Measurements from ENCODE around the gene PRM3.
A peak's percentile ranks its signal among the peaks of the same experiment; 100 is the strongest.
"Not testable (repeated sequence)": the region's sequence is repeated elsewhere in the genome, so short reads cannot be mapped to it uniquely, and the experiment has no call there.

The PRM3 gene

GRCh38 chr16:11303405-11304138 is 30.1 kb upstream of the PRM3 start:
- DNase-seq = no peak

GRCh38 chr16:11302977-11303376 is 29.5 kb upstream of the PRM3 start:
- no peak for DNase-seq

- DNase-seq = no peak
These were observed 28.4 kb upstream of the PRM3 start for GRCh38 chr16:11301645-11302501.

GRCh38 chr16:11300560-11300892 is 27.1 kb upstream of the PRM3 start:
- no peak for DNase-seq

- DNase-seq = no peak
These were observed 26.6 kb upstream of the PRM3 start for GRCh38 chr16:11299865-11300559.

GRCh38 chr16:11298950-11299547 is 25.6 kb upstream of the PRM3 start:
- DNase-seq = not testable (repeated sequence)

- DNase-seq = no peak
These were observed 24.9 kb upstream of the PRM3 start for GRCh38 chr16:11298143-11298900.

GRCh38 chr16:11297492-11298142 is 24.2 kb upstream of the PRM3 start:
- DNase-seq = peak; percentile 25 to 54 (median 36)

GRCh38 chr16:11296706-11297491 is 23.5 kb upstream of the PRM3 start:
- DNase-seq = no peak

- no peak for DNase-seq
These were observed 22.9 kb upstream of the PRM3 start for GRCh38 chr16:11296351-11296705.

GRCh38 chr16:11295672-11296071 is 22.2 kb upstream of the PRM3 start:
- no peak for DNase-seq

GRCh38 chr16:11292076-11292748 is 18.8 kb upstream of the PRM3 start:
- no peak for DNase-seq

GRCh38 chr16:11291091-11291703 is 17.8 kb upstream of the PRM3 start:
- DNase-seq = no peak

- no peak for DNase-seq
These were observed 16.9 kb upstream of the PRM3 start for GRCh38 chr16:11290102-11290893.

- not testable (repeated sequence) for DNase-seq
These were observed 16.3 kb upstream of the PRM3 start for GRCh38 chr16:11289696-11290095.

GRCh38 chr16:11289202-11289601 is 15.8 kb upstream of the PRM3 start:
- no peak for DNase-seq

GRCh38 chr16:11285842-11286241 is 12.4 kb upstream of the PRM3 start:
- no peak for DNase-seq

GRCh38 chr16:11283820-11284248 is 10.4 kb upstream of the PRM3 start:
- no peak for DNase-seq
